PC-3 (cell line): ENCODE results near the gene VPS25. TPM values are rescaled to one million over a fixed set of nuclear protein-coding genes. Genes with fewer than 3 reads are reported as not detected.
A peak's percentile ranks its signal among the peaks of the same experiment; 100 is the strongest.

Experiments used
- ATAC-seq: fragments of 200-7000 bp; cut with Tn5 transposase; 2 replicates; pipeline ENCODE4 v1.9.1; 2020; ENCODE audit warnings: mild to moderate bottlenecking, moderate library complexity
- BruUV-seq: library from RNA; stranded (reverse); fragments of 400-500 nt; replicated peaks from 2 replicates; lab custom pipeline; 2021; lab: Mats Ljungman, UMichigan
- CTCF ChIA-PET: fragments of 300-600 bp; sonication (Branson Sonifier 250); formaldehyde crosslinking; loops from one replicate; lab custom pipeline; 2022; ENCODE audit warnings: antibody characterized with exemption; lab: Charles Lee
- POLR2A ChIA-PET: fragments of 300-600 bp; sonication (Branson Sonifier 250); formaldehyde crosslinking; loops from one replicate; lab custom pipeline; 2022; ENCODE audit warnings: antibody characterized with exemption; ENCODE audit not compliant: unreplicated experiment; lab: Charles Lee
- DNase-seq: peaks from one replicate; pipeline ENCODE4 v3.0.0-alpha.2; 2015
- H2AFZ ChIP-seq: fragments of 300-600 bp; sonication (generic); 2 replicates; pipeline ENCODE4 v1.6.0; 2016; ENCODE audit warnings: antibody characterized with exemption, low read length
- H3F3A ChIP-seq: fragments of 300-600 bp; sonication (generic); one replicate; pipeline ENCODE4 v1.6.0; 2017; ENCODE audit warnings: antibody characterized with exemption, low read length, control low read depth, mild to moderate bottlenecking; ENCODE audit not compliant: unreplicated experiment
- H3K27ac ChIP-seq: fragments of 300-600 bp; sonication (generic); 2 replicates; pipeline ENCODE4 v1.5.1; 2016; ENCODE audit warnings: mild to moderate bottlenecking, low read length
- H3K27me3 ChIP-seq: fragments of 300-600 bp; sonication (generic); 2 replicates; pipeline ENCODE4 v1.6.1; 2016; ENCODE audit warnings: low read length, mixed read lengths
- H3K36me3 ChIP-seq: fragments of 300-600 bp; sonication (generic); 2 replicates; pipeline ENCODE4 v1.6.1; 2016; ENCODE audit warnings: low read depth, mixed run types, low read length, mixed read lengths
- H3K4me1 ChIP-seq: fragments of 300-600 bp; sonication (generic); 2 replicates; pipeline ENCODE4 v1.5.1; 2016; ENCODE audit warnings: low read length; ENCODE audit not compliant: insufficient read depth
- H3K4me2 ChIP-seq: fragments of 300-600 bp; sonication (generic); 2 replicates; pipeline ENCODE4 v1.6.0; 2016; ENCODE audit warnings: low read length
- H3K4me3 ChIP-seq: fragments of 300-600 bp; sonication (generic); 2 replicates; pipeline ENCODE4 v1.5.1; 2016; ENCODE audit warnings: mild to moderate bottlenecking, low read length, mixed read lengths
- H3K79me2 ChIP-seq: fragments of 300-600 bp; sonication (generic); 2 replicates; pipeline ENCODE4 v1.6.1; 2017; ENCODE audit warnings: low read length, mixed read lengths
- H3K9ac ChIP-seq: fragments of 300-600 bp; sonication (generic); 2 replicates; pipeline ENCODE4 v1.6.0; 2016; ENCODE audit warnings: mild to moderate bottlenecking, low read length
- H3K9me2 ChIP-seq: fragments of 300-600 bp; sonication (generic); replicated peaks from 2 replicates; pipeline ENCODE4 v1.6.1; 2016; ENCODE audit warnings: mixed run types, low read length, mixed read lengths
- H3K9me3 ChIP-seq: fragments of 300-600 bp; sonication (generic); 2 replicates; pipeline ENCODE4 v1.6.1; 2016; ENCODE audit warnings: low read length, mixed read lengths
- H4K20me1 ChIP-seq: fragments of 300-600 bp; sonication (generic); 2 replicates; pipeline ENCODE4 v1.6.1; 2016; ENCODE audit warnings: low read length, mixed read lengths
- EZH2 ChIP-seq: fragments of 300-600 bp; sonication (generic); IDR thresholded peaks from one replicate; pipeline ENCODE4 v1.6.1; 2017; ENCODE audit warnings: antibody characterized with exemption, mild to moderate bottlenecking, low read length; ENCODE audit not compliant: unreplicated experiment
- EZH2phosphoT487 ChIP-seq: fragments of 300-600 bp; sonication (generic); IDR thresholded peaks from 2 replicates; pipeline ENCODE4 v1.6.1; 2018; ENCODE audit warnings: mild to moderate bottlenecking, antibody characterized with exemption, low read length, borderline replicate concordance
- intact Hi-C: fragments of 100-400 bp; cut with micrococcal nuclease; formaldehyde crosslinking; loops from 2 replicates; pipeline ENCODE4 v1.9.0; 2023
- total RNA-seq: library from RNA; depleted of rRNA; stranded (reverse); fragments of >200 nt; gene quantifications from 2 replicates; pipeline ENCODE4 v1.2.3, GENCODE V29; 2014
- TF ChIP-seq, protein P1 (sequence below): fragments of 300-600 bp; sonication (generic); conservative IDR thresholded peaks from 2 replicates; pipeline ENCODE4 v1.5.1; 2017; ENCODE audit warnings: antibody characterized with exemption, low read depth, mild to moderate bottlenecking, low read length

Gene VPS25
- total RNA-seq, 1 experiment from 2014 or later = 62.0 TPM

DNA sequence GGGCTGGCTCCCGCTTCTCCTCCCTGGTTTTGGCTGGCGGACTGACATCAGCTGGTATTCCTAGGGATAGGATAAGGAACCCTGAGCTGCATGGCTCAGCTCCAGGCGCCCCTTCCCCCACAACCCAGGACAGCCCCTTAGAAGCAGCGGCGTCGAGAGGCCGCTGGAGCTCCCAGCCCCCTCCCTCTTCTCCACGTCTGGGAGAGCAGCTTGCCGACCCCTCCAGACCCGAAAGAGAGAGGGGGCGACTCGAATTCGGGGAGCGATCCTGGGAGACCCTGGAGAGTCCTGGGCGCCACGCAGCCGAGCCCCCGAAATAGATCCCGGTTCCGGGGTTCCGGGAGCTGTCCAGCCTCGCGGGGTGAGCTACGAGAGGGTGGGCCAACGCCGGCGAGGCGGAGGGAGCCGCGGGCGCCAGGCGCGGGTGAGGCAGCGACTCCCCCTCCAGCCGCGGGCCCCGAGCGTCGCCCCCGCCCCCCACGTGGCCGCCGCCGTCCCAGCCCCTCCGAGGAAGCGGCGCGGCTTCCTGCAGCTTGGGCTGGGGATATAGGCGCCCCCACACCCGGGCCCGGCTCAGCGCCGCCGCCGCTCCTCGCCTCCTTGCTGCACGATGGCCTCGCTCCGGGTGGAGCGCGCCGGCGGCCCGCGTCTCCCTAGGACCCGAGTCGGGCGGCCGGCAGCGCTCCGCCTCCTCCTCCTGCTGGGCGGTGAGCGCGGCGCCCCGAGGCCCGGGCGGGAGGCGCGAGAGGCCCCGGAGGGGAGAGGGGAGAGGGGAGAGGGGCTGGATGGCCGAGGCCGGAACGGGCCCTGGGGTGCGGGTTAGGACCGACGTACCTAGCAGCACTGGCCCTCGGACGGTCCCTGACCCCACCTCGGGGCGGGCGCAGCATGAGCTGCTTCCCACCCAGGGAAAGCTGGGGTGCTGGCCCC, 12.3 kb upstream of the VPS25 start, which contains the start of gene RAMP2:
Gene RAMP2 (plus strand): TSS at position 576 of the 930 bp plus-strand sequence. CDS start 35 bp downstream, at position 611.
- Histone ChIP-seq H3K4me2 (peak within 1 kb of the TSS; percentile 65), H3K27me3 (no peaks in the 10 kb centered on the region), H3K4me3 (peak within 1 kb of the TSS; percentile 49; the same call in 1 of the 2 replicates), H3K36me3 (no peaks in the 10 kb centered on the region), H3F3A (no peaks in the 10 kb centered on the region), H3K9me2 (no peaks in the 10 kb centered on the region), H2AFZ (peak within 1 kb of the TSS; percentile 57; the same call in 1 of the 2 replicates), H3K79me2 (no peaks in the 10 kb centered on the region), H4K20me1 (no peaks in the 10 kb centered on the region), H3K9ac (no peak within 1 kb of the TSS), H3K4me1 (no peaks in the 10 kb centered on the region; the same call in 1 of the 2 replicates), H3K9me3 (no peaks in the 10 kb centered on the region), H3K27ac (no peak within 1 kb of the TSS)
- intact Hi-C loops = no loop called here
- CTCF ChIA-PET = no interaction called here
- POLR2A ChIA-PET = no interaction called here
- no TSS peak for BruUV-seq
- DNase-seq = no peak
- ATAC-seq = peak; percentile 49
- TF ChIP-seq, protein P1, sequence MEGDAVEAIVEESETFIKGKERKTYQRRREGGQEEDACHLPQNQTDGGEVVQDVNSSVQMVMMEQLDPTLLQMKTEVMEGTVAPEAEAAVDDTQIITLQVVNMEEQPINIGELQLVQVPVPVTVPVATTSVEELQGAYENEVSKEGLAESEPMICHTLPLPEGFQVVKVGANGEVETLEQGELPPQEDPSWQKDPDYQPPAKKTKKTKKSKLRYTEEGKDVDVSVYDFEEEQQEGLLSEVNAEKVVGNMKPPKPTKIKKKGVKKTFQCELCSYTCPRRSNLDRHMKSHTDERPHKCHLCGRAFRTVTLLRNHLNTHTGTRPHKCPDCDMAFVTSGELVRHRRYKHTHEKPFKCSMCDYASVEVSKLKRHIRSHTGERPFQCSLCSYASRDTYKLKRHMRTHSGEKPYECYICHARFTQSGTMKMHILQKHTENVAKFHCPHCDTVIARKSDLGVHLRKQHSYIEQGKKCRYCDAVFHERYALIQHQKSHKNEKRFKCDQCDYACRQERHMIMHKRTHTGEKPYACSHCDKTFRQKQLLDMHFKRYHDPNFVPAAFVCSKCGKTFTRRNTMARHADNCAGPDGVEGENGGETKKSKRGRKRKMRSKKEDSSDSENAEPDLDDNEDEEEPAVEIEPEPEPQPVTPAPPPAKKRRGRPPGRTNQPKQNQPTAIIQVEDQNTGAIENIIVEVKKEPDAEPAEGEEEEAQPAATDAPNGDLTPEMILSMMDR = no peak
- no peak for TF ChIP-seq EZH2phosphoT487
- TF ChIP-seq EZH2 = no peak

DNA sequence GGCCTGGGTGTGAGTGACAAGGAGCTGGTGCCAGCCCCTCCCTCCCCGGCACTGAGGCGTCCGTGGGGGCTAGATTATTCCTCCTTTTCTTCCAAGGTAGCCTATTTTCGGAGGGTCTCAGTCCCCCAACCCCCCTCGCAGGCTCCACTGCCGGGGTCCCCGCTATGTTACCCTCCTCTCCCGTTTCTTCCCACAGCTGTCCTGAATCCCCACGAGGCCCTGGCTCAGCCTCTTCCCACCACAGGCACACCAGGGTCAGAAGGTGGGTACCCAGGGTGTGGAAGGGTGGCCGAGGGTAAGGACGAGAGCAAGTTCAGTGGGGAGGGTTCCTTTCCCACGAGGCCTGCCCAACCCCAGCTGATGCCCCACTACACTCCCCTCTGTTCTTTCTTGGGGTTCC, 11.6 kb upstream of the VPS25 start:
- H3K4me2 ChIP-seq = peak overlapping the region; percentile 65; the same call in 1 of the 2 replicates
- no peaks in the 10 kb centered on the region for H3K36me3 ChIP-seq
- peak overlapping the region; percentile 57; the same call in 1 of the 2 replicates for H2AFZ ChIP-seq
- no peak overlapping the region for H3K9ac ChIP-seq
- H3K4me1 ChIP-seq = no peaks in the 10 kb centered on the region; the same call in 1 of the 2 replicates
- H3K27ac ChIP-seq = no peak overlapping the region
- no peaks in the 10 kb centered on the region for H3K27me3 ChIP-seq
- ATAC-seq = no peak
- H3K9me2 ChIP-seq = no peaks in the 10 kb centered on the region
- H3K4me3 ChIP-seq = peak overlapping the region; percentile 49; the same call in 1 of the 2 replicates
- H4K20me1 ChIP-seq = no peaks in the 10 kb centered on the region
- BruUV-seq = no TSS peak
- no peak for DNase-seq
- CTCF ChIA-PET = no interaction called here
- H3K79me2 ChIP-seq = no peaks in the 10 kb centered on the region
- H3F3A ChIP-seq = no peaks in the 10 kb centered on the region
- intact Hi-C loops = no loop called here
- POLR2A ChIA-PET = no interaction called here
- TF ChIP-seq, protein P1 = no peak
- TF ChIP-seq EZH2 (no peak), EZH2phosphoT487 (no peak)
- no peaks in the 10 kb centered on the region for H3K9me3 ChIP-seq
